Measurements from ENCODE around the gene BORCS8.

- TF ChIP-seq CTCF (IDR thresholded peaks at IDR 0.05) (no peak), POLR2A (IDR thresholded peaks at IDR 0.05) (no peak)
Observed at GRCh38 chr19:19214159-19214490, 22.2 kb upstream of the BORCS8 start.
